Mucosa of descending colon (tissue), 3 donors: ENCODE measurements around the gene ACOX3. TPM values are rescaled to one million over a fixed set of nuclear protein-coding genes. Genes with fewer than 3 reads are reported as not detected.

Experiments
- ATAC-seq: fragments of 200-7000 bp; cut with Tn5 transposase; one replicate; pipeline ENCODE4 v1.9.1; 2020; ENCODE audit warnings: mild to moderate bottlenecking, moderate library complexity
- DNase-seq, 3 donors: peaks; one replicate each; pipeline ENCODE4 v3.0.0-alpha.2; 2020
- H3K36me3 ChIP-seq: fragments of 200-600 bp; one replicate; pipeline ENCODE4 v1.8.0; 2021; ENCODE audit warnings: low read depth, mild to moderate bottlenecking
- H3K4me1 ChIP-seq: fragments of 200-600 bp; one replicate; pipeline ENCODE4 v1.8.0; 2021; ENCODE audit warnings: low read depth, mild to moderate bottlenecking
- H3K4me3 ChIP-seq: fragments of 200-600 bp; one replicate; pipeline ENCODE4 v1.8.0; 2021; ENCODE audit warnings: mild to moderate bottlenecking
- H3K9me3 ChIP-seq: fragments of 200-600 bp; one replicate; pipeline ENCODE4 v1.8.0; 2021; ENCODE audit warnings: mild to moderate bottlenecking
- intact Hi-C, 2 donors: fragments of 100-400 bp; cut with DNase I in 1 of 2; cut with micrococcal nuclease in 1 of 2; formaldehyde crosslinking; loops; one replicate each; pipeline versions ENCODE4 v1.11.0 to v1.11.1; 2022; cut with DNase I, micrococcal nuclease
- total RNA-seq, 3 donors: library from RNA; stranded (reverse); fragmentation: NEBNext Ultra II Directional in 2 of 3; extraction: Animal tissue kit (Norgen Biotek cat#: 25700) in 2 of 3; gene quantifications; one replicate each; pipeline versions ENCODE4 v1.2.1 to v1.2.4, GENCODE V29; 2021 to 2023
- TF ChIP-seq, protein P1 (sequence below): fragments of 200-600 bp; IDR thresholded peaks from one replicate; pipeline ENCODE4 v1.8.0; 2022; ENCODE audit warnings: antibody characterized with exemption, mild to moderate bottlenecking
- donor health status: DM: no; HTN: no; CAD: no; lungs with moderate emphysema.
- donor health status: DM: no; HTN: no; CAD: no.
- donor health status: DM: no; HTN: yes; CAD: no.

ACOX3 gene
- total RNA-seq, 3 donors from 2014 or later: 22.4 to 34.7 (median 26.0) TPM

DNA sequence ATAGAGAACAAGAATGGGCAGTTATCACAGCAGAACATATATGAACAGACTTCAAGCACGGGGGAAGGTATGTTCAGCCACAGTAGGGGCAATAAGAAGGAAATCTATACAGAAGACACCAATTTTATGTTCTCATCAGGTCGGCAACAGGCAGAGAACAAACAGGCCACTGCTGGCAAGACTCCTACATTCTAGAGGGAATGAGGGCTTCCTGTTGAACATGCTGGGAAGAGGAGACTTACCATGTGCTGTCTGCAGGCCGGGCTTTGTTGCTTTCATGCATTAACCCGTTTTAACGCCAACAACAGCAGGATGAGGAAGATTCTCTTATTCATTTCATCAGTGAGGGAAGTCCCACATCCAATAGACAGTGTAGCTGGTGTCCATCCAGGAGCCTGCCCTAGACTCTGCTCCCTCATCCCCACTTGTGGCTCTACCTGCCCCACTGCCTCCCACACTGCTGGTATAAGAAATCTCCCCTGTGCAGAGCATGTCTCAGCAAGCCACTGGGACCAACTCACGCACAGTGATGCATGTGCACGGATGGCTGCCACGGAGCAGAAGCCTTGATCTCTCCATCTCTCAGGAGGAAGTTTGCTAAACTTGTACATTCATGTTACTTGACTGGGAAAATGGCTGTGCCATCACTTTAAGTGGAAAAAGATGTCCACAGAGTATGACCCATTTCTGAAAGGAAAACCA is 84.5 kb downstream of the ACOX3 start:
- DNase-seq (no peak), ATAC-seq (no peak)
- Histone ChIP-seq H3K9me3 (no peaks in the 10 kb centered on the region), H3K4me1 (no peaks in the 10 kb centered on the region), H3K4me3 (no peak overlapping the region), H3K36me3 (no peaks in the 10 kb centered on the region)
- TF ChIP-seq, protein P1, sequence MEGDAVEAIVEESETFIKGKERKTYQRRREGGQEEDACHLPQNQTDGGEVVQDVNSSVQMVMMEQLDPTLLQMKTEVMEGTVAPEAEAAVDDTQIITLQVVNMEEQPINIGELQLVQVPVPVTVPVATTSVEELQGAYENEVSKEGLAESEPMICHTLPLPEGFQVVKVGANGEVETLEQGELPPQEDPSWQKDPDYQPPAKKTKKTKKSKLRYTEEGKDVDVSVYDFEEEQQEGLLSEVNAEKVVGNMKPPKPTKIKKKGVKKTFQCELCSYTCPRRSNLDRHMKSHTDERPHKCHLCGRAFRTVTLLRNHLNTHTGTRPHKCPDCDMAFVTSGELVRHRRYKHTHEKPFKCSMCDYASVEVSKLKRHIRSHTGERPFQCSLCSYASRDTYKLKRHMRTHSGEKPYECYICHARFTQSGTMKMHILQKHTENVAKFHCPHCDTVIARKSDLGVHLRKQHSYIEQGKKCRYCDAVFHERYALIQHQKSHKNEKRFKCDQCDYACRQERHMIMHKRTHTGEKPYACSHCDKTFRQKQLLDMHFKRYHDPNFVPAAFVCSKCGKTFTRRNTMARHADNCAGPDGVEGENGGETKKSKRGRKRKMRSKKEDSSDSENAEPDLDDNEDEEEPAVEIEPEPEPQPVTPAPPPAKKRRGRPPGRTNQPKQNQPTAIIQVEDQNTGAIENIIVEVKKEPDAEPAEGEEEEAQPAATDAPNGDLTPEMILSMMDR: no peak
- intact Hi-C loops: no loop called here

- DNase-seq: no peak
- H3K9me3 ChIP-seq: no peaks in the 10 kb centered on the region
- TF ChIP-seq, protein P1: no peak
- intact Hi-C loops: no loop called here
- H3K36me3 ChIP-seq: no peaks in the 10 kb centered on the region
- H3K4me1 ChIP-seq: no peaks in the 10 kb centered on the region
- H3K4me3 ChIP-seq: no peak overlapping the region
- no peak for ATAC-seq
These were observed 85.2 kb downstream of the ACOX3 start for GRCh38 chr4:8355306-8355705.

GRCh38 chr4:8353912-8354453 is 86.5 kb downstream of the ACOX3 start:
- H3K9me3 ChIP-seq: no peaks in the 10 kb centered on the region
- ATAC-seq (no peak), DNase-seq (no peak)
- no peaks in the 10 kb centered on the region for H3K4me1 ChIP-seq
- H3K4me3 ChIP-seq: no peak overlapping the region
- TF ChIP-seq, protein P1: no peak
- intact Hi-C loops: no loop called here
- H3K36me3 ChIP-seq: no peaks in the 10 kb centered on the region

GRCh38 chr4:8353158-8353669 is 87.3 kb downstream of the ACOX3 start:
- intact Hi-C loops: no loop called here
- Histone ChIP-seq H3K4me1 (no peaks in the 10 kb centered on the region), H3K9me3 (no peaks in the 10 kb centered on the region), H3K36me3 (no peaks in the 10 kb centered on the region), H3K4me3 (no peak overlapping the region)
- TF ChIP-seq, protein P1: no peak
- ATAC-seq (no peak), DNase-seq (no peak)

GRCh38 chr4:8352368-8353157 is 88.0 kb downstream of the ACOX3 start:
- H3K4me3 ChIP-seq: no peak overlapping the region
- TF ChIP-seq, protein P1: no peak
- DNase-seq (no peak), ATAC-seq (no peak)
- no peaks in the 10 kb centered on the region for H3K36me3 ChIP-seq
- H3K9me3 ChIP-seq: no peaks in the 10 kb centered on the region
- intact Hi-C loops: no loop called here
- H3K4me1 ChIP-seq: no peaks in the 10 kb centered on the region
